Measurements from ENCODE around the gene RPS28. TPM values are rescaled to one million over a fixed set of nuclear protein-coding genes. Genes with fewer than 3 reads are reported as not detected.

The RPS28 gene
- total RNA-seq, 1 donor from 2014 or later: 967 TPM

- TF ChIP-seq CTCF (IDR thresholded peaks at IDR 0.05; ENCODE audit: borderline replicate concordance): no peak
- no peak for DNase-seq
- intact Hi-C loops (cut with micrococcal nuclease): no loop called here
- peak overlapping the region; percentile 85 for H3K27ac ChIP-seq (replicated peaks)
- peaks cover 60% of the 10 kb centered on the region for H3K4me1 ChIP-seq
- peak overlapping the region; percentile 77 for H3K4me3 ChIP-seq
- no peaks in the 10 kb centered on the region for H3K9me3 ChIP-seq (replicated peaks)
- H3K27me3 ChIP-seq (ENCODE audit: low read depth): no peaks in the 10 kb centered on the region
- peaks cover 23% of the 10 kb centered on the region for H3K36me3 ChIP-seq
Measured at GRCh38 chr19:8305798-8306197, 15.5 kb upstream of the RPS28 start.

GRCh38 chr19:8306235-8307054 lies 14.9 kb upstream of the RPS28 start:
- H3K4me3 ChIP-seq: peak overlapping the region; percentile 77
- peaks cover 63% of the 10 kb centered on the region for H3K4me1 ChIP-seq
- peaks cover 30% of the 10 kb centered on the region for H3K36me3 ChIP-seq
- TF ChIP-seq CTCF (IDR thresholded peaks at IDR 0.05; ENCODE audit: borderline replicate concordance): no peak
- no peaks in the 10 kb centered on the region for H3K9me3 ChIP-seq (replicated peaks)
- peak overlapping the region; percentile 85 for H3K27ac ChIP-seq (replicated peaks)
- intact Hi-C loops (cut with micrococcal nuclease): no loop called here
- DNase-seq: no peak
- no peaks in the 10 kb centered on the region for H3K27me3 ChIP-seq (ENCODE audit: low read depth)

- no peak for DNase-seq
- Histone ChIP-seq H3K27me3 (ENCODE audit: low read depth) (no peaks in the 10 kb centered on the region), H3K9me3 (replicated peaks) (no peaks in the 10 kb centered on the region), H3K27ac (replicated peaks) (peak overlapping the region; percentile 85), H3K36me3 (peaks cover 31% of the 10 kb centered on the region), H3K4me1 (peaks cover 65% of the 10 kb centered on the region), H3K4me3 (peak overlapping the region; percentile 77)
- TF ChIP-seq CTCF (IDR thresholded peaks at IDR 0.05; ENCODE audit: borderline replicate concordance): no peak
- intact Hi-C loops (cut with micrococcal nuclease): no loop called here
Measured at GRCh38 chr19:8307400-8307964, 13.8 kb upstream of the RPS28 start.

- Histone ChIP-seq H3K27me3 (ENCODE audit: low read depth) (no peaks in the 10 kb centered on the region), H3K4me3 (peak within 1 kb of the TSS; percentile 77), H3K36me3 (peaks cover 30% of the 10 kb centered on the region), H3K27ac (replicated peaks) (peak within 1 kb of the TSS; percentile 85), H3K9me3 (replicated peaks) (no peaks in the 10 kb centered on the region), H3K4me1 (peaks cover 68% of the 10 kb centered on the region)
- intact Hi-C loops (cut with micrococcal nuclease): no loop called here
- peak; percentile 92 for DNase-seq
- no peak for TF ChIP-seq CTCF (IDR thresholded peaks at IDR 0.05; ENCODE audit: borderline replicate concordance)
Measured at GRCh38 chr19:8307965-8308866, 13.1 kb upstream of the RPS28 start, which contains the start of gene CD320. TSS of gene CD320 (minus strand) at chr19:8308358. CDS start at chr19:8308290, 68 bp downstream.

GRCh38 chr19:8308891-8309291 lies 12.4 kb upstream of the RPS28 start:
- intact Hi-C loops (cut with micrococcal nuclease): no loop called here
- peak; percentile 9 for DNase-seq
- Histone ChIP-seq H3K27me3 (ENCODE audit: low read depth) (no peaks in the 10 kb centered on the region), H3K27ac (replicated peaks) (peak overlapping the region; percentile 85), H3K4me3 (peak overlapping the region; percentile 77), H3K36me3 (peaks cover 24% of the 10 kb centered on the region), H3K4me1 (peaks cover 70% of the 10 kb centered on the region), H3K9me3 (replicated peaks) (no peaks in the 10 kb centered on the region)
- no peak for TF ChIP-seq CTCF (IDR thresholded peaks at IDR 0.05; ENCODE audit: borderline replicate concordance)

Data from left ventricle myocardium inferior (tissue), 1 donor.